ENCODE data around the gene RASIP1.
A peak's percentile ranks its signal among the peaks of the same experiment; 100 is the strongest.
"Not testable (repeated sequence)": the region's sequence is repeated elsewhere in the genome, so short reads cannot be mapped to it uniquely, and the experiment has no call there.

Gene RASIP1

DNA sequence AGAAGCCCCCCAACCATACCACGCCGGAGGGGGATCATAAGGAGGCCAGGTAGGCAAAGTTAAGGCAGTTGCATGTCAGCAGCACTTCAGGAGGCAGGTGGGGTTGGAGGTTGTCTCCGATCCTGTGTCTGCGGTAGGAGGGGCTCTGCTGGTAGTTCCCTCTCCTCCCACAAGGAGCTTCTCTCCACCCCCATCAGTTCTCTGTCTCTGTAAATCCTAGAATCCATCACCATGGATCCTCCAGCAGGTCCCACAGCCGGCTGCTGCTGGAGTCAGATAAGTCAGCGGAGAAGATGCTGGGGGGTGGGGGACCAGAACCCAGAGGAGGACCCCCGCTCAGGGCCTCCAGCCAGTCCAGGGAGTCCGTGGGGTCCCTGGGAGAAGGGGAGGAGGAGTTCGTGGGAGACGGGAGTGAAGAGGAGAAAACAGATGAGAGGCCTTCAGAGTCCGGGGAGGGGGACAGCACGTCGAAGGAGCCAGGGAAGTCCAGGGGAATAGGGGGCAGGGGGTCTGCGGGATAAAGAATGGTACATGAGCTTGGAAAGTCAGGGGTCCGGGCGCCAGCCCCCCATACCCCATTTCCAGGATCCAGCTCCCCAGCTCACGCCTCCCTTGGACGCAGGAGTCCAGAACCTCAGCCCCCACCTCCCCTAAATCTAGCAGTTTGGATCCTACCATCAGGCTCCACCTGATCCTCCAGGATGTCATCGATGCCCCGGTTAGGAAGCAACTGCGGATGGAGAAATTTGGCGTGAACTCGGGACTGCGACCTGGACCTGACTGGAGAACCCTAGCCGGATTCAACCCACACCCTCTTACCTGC lies 27.2 kb downstream of the RASIP1 start:
- DNase-seq: peak in 4 of 56 donors; percentile 29 to 58 (median 46)

GRCh38 chr19:48711106-48711662 lies 29.2 kb downstream of the RASIP1 start:
- DNase-seq: no peak

DNA sequence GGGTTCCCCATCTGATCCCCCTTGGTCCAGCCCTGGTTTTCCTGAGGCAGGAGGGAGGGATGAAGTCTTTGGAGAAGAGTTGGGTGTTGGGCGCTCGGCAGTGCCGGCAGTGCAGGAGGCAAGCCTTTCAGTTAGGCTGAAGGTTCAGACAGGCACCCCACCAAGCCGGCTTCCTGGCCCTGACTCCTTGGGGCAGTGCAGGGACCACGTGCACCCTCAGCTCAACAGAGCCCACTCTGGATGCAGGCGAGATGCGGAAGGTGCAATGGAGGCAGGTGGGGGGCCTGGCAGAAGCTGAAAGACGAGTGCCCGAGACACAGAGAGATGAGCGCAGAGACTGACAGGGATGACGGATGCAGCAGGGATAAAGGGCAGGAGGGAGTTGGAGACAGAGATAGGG lies 31.9 kb downstream of the RASIP1 start:
- DNase-seq: no peak

DNA sequence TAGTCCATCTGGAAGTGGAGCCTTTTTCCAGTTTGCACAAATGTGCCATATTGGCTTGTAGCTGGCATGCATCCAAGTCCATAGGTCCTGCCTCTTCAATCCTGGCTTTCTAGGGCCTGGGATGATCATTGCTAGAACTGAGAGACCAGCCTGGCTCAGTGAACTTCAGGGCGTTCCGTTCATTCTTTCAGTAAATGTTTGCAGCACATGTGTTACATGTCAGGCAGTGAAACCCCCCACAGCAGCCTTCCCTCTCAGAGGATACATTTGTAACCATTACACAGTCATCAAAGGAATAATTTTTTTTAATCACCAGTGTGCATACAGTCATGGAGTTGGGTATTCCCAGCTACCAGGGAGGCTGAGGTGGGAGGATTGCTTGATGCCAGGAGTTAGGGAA lies 35.0 kb downstream of the RASIP1 start:
- no peak for DNase-seq

- no peak for DNase-seq
Measured at GRCh38 chr19:48703316-48703715, 37.1 kb downstream of the RASIP1 start.

DNA sequence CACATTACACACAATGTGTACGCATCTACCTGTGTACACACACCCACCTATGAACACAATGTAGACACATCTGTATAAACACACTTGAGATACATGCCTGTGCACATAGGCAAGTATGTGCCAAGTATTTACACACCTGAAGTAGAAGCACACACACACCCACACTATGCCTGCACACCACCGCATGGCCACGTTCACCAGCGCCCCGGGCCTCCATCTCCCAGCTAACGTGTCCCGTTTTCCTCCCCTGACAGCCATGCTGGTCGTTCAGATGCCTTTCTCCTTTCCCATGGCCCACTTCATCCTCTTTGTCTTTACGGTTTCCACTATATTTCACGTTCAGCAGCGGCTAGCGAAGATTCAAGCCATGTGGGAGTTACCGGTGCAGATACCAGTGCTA lies 37.7 kb downstream of the RASIP1 start:
- no peak for DNase-seq

- no peak for DNase-seq
Measured at GRCh38 chr19:48698046-48698445, 42.4 kb downstream of the RASIP1 start.

DNA sequence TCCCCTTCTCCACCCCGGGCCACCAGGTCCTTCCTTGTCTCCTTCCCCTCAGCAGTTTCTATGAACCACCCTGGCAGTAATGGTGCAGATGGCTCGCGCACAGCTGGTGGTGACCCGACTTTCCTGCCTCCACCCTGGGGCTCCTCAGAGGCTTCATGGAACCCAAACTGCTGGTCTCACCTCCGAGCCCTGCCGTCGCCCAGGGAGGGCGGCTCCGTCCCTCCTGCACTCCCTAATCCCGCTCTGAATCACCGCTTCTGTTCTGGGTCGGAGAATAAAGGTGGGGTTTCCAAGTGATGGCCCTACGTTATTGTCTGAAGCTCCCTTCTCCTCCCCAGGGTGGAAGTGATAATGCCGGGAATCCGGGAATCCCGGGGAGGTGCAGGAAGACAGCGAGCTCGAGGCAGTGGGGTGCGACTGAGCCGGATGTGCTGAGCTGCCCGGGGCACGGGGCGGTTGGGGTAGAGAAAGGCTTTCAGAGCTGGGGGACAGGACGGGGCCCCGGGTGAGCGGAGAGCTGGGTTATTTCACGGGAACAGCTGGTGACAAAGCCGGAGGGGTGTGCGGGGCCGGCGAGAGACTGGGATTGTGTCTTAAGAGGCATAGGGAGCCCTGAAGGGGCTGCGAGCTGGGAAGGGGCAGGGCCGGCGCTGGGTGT lies 43.9 kb downstream of the RASIP1 start:
- no peak for DNase-seq

DNA sequence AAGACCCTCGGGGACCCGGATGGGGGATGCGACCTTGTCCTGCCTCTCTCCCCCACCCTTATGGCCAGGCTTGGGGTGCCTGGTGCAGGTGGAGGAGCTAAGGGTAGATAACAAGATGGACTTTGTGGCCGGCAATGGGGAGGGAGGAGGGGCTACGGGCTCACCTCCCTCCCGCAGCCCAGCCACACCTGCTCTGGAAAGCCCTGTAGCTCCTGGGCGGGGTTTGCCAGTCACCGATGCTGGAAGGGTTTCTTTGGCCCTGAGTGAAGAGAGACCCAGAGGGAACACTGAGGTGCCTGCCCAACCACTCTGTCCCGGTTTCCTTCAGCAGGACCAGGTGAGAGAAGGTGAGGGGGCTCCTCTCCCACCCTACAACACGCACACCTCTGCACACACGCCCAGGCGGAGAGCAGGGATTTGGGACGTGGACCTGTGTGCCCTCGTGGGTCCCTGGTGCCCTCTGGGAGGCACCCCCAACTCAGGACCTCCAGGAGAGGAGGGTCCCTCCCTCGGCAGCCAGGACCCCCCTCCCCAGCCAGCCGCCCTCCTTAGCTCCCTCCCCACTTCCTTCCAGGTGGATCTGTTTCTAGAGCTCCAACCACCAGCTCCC lies 44.6 kb downstream of the RASIP1 start, which contains the start of gene FUT2:
FUT2 (plus strand) TSS at position 229 of the 610 bp plus-strand sequence. CDS start 6,986 bp downstream, outside the sequence.
- no peak for DNase-seq

DNA sequence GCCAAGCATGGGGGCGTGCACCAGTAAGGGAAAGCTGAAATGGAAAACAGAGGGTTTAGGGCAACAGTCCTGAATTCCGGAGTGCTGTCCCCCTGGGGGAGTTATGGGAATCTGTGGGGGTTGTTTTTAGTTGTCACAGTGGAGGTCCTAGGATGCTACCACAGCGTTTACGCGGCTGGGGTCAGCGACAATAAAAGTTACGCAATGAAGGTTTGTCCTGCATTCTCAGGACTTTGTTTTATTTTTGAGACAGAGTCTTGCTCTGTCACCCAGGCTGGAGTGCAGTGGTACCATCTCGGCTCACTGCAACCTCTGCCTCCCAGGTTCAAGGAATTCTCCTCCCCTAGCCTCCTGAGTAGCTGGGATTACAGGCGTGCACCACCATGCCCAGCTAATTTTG lies 46.8 kb downstream of the RASIP1 start:
- not testable (repeated sequence) for DNase-seq

DNA sequence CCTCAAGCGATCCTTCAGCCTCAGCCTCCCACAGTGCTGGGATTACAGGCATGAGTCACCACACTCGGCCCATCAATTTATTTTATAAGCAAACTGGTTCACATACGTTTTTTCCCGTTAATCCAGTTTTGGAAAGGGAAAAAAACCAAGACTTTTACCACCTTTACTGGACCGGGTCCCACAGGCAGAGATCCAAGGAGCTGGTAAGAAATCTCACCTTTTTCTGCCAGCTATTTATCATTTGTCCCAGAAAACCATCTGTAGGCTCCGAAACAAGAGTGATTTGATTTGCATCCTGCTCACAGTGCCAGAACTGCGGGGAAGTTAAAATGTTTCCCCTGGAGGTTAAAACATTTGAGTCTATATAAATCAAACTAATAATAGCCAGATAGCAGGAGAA lies 51.0 kb downstream of the RASIP1 start:
- no peak for DNase-seq

DNA sequence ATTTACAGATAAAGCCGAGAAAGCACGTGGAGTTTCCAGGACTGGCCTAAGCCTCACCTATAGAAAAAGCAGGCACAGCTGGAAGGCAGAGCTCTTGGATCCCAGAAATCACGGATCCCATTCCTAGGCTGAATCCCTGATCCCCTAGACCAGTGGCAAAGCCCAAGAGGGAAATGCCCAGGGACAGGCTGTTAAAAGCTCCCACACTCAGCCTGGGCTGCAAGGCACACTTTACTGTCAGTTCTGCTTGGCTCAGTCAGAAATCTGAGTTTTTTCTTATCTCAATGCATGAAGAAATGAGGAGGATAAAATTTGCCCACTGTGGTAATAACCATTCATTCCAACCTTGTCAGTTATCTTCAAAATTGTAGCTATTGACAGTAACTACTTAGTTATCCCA lies 52.6 kb downstream of the RASIP1 start:
- no peak for DNase-seq

GRCh38 chr19:48686637-48687036 lies 53.8 kb downstream of the RASIP1 start:
- DNase-seq: not testable (repeated sequence)

DNA sequence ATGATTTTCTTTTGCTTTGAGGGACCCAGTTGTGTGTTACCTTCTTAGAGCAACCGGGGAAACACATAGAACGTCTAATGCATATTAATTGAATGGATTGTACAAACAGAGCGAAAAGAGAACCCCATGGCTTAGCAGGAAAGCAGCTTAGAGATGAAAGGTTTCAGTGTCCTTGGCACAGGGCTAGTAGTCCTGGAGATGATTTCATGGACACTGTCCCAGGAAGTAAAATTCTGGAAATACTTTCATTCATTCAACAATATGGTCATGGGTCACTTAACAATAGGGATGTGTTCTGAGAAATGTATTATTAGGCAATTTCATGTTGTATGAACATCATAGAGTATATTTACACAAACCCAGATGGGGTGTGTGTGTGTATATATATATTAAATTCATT lies 54.3 kb downstream of the RASIP1 start:
- DNase-seq: peak in 1 of 56 donors; percentile 23

DNA sequence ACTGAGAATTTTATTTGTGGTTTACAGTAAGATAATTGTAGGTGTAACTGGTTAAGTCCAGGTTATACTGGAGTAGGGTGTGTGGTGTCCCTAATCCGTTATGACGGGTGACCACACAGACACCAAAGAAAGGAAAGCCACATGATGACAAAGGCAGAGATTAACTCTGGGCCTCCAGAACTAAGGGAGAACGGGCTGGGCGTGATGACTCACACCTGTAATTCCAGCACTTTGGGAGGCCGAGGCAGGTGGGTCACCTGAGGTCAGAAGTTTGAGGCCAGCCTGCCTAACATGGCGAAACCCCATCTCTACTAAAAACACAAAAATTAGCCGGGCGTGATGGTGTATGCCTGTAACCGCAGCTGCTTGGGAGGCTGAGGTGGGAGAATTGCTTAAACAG lies 54.8 kb downstream of the RASIP1 start:
- DNase-seq: no peak

GRCh38 chr19:48683349-48683748 lies 57.1 kb downstream of the RASIP1 start:
- peak; percentile 8 to 84 (median 54) for DNase-seq

DNA sequence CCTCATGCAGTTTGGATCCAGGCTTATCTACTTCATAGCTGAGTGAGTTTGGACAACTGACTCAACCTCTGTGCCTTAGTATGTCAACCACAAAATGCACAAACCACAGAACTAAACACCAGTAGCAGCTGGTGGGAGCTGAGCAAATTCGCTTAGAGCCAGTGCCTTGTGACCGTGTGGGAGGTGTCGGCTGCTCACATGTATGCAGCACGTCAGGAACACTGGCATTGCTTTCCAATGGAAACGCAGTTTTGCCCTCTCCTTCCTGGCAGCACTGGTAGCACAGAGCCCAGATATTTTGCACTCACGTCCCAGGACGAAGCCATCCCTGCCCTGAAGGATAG lies 59.3 kb downstream of the RASIP1 start:
- DNase-seq: peak in 24 of 56 donors; percentile 4 to 79 (median 22)

- DNase-seq: no peak
Measured at GRCh38 chr19:48680436-48681126, 59.8 kb downstream of the RASIP1 start.

GRCh38 chr19:48680006-48680405 lies 60.4 kb downstream of the RASIP1 start:
- DNase-seq: not testable (repeated sequence)

- no peak for DNase-seq
Measured at GRCh38 chr19:48678201-48678600, 62.2 kb downstream of the RASIP1 start.

- DNase-seq: no peak
Measured at GRCh38 chr19:48676887-48677286, 63.5 kb downstream of the RASIP1 start.
